Stomach (tissue), 9 donors: ENCODE measurements around the gene ANKLE1. TPM values are rescaled to one million over a fixed set of nuclear protein-coding genes. Genes with fewer than 3 reads are reported as not detected.

Experiments
- DNase-seq, 2 donors: peaks; one replicate each; pipeline versions ENCODE4 v3.0.0 to v3.0.0-alpha.2; 2013 to 2019
- H3K27ac ChIP-seq, 5 donors: fragments of 200-600 bp in 4 of 5; sonication (generic) in 4 of 5; one replicate each; pipeline ENCODE4 v1.5.1; 2013 to 2019; ENCODE audit warnings: mild to moderate bottlenecking in 1 of 5, moderate library complexity in 1 of 5
- H3K27me3 ChIP-seq, 3 donors: fragments of 200-600 bp; sonication (generic); one replicate each; pipeline ENCODE4 v1.5.1; 2017 to 2019; ENCODE audit warnings: mixed run types in 1 of 3
- H3K36me3 ChIP-seq, 4 donors: fragments of 200-600 bp; sonication (generic); 1 replicate in 3 of 4; 2 replicates in 1 of 4; pipeline ENCODE4 v1.5.1; 2016 to 2019
- H3K4me1 ChIP-seq, 4 donors: fragments of 200-600 bp; sonication (generic); one replicate each; pipeline ENCODE4 v1.5.1; 2016 to 2019
- H3K4me3 ChIP-seq, 4 donors: fragments of 200-600 bp; sonication (generic) in 3 of 4; one replicate each; pipeline ENCODE4 v1.5.1; 2016 to 2019; ENCODE audit warnings: mild to moderate bottlenecking in 1 of 4
- H3K9me3 ChIP-seq, 4 donors: fragments of 200-600 bp; sonication (generic); one replicate each; pipeline ENCODE4 v1.5.1; 2016 to 2019
- CTCF ChIP-seq, 7 experiments: fragments of 450-650 bp in 4 of 7; fragments of 200-600 bp in 3 of 7; sonication (generic) in 3 of 7; IDR thresholded peaks; one replicate each; pipeline ENCODE4 v1.5.1; 2016 to 2019; ENCODE audit warnings: antibody characterized with exemption in 7 of 7, control low read depth in 2 of 7, mild to moderate bottlenecking in 1 of 7
- EP300 ChIP-seq: sonication (generic); formaldehyde crosslinking; IDR thresholded peaks from one replicate; pipeline ENCODE4 v1.6.1; 2017; ENCODE audit warnings: antibody characterized with exemption
- POLR2A ChIP-seq, 4 donors: fragments of 450-650 bp; IDR thresholded peaks; one replicate each; pipeline ENCODE4 v1.6.1; 2016; ENCODE audit warnings: antibody characterized with exemption in 4 of 4, control low read depth in 2 of 4, mild to moderate bottlenecking in 1 of 4, moderate library complexity in 1 of 4
- POLR2AphosphoS5 ChIP-seq, 3 donors: sonication (generic); formaldehyde crosslinking; IDR thresholded peaks; one replicate each; pipeline ENCODE4 v1.6.1; 2016; ENCODE audit warnings: antibody characterized with exemption in 3 of 3
- WGBS, 5 donors: extraction: QIAGEN DNeasy Blood & Tissue Kit in 3 of 5; methylation state at CpG; one replicate each; pipeline versions ENCODE4 v1.1.5 to v1.1.7; 2013 to 2018; 5-methylcytosine and 5-hydroxymethylcytosine counted together
- intact Hi-C: fragments of 100-400 bp; cut with DNase I; formaldehyde crosslinking; loops from one replicate; pipeline ENCODE4 v1.15.1; 2023; ENCODE audit warnings: low total_unique reads
- polyA plus RNA-seq, 3 donors: library from polyadenylated mRNA; stranded (reverse); fragments of 200-250 nt; gene quantifications; one replicate each; pipeline ENCODE4 v1.2.3, GENCODE V29; 2013
- total RNA-seq, 5 donors: library from RNA; depleted of rRNA; stranded (reverse); fragments of >200 nt; gene quantifications; one replicate each; pipeline versions ENCODE4 v1.1.0 to v1.2.3, GENCODE V29; 2014 to 2016
- donor health status: healthy with polysubstance abuse.
- donor health status: Bipolar disorder and iron deficiency.
- donor health status: healthy.

The ANKLE1 gene
- total and polyA plus RNA-seq, 8 donors, result 0.18 to 0.63 TPM; not detected in 6

- H3K9me3 ChIP-seq, result no peaks in the 10 kb centered on the region
- intact Hi-C loops, result no loop called here
- peaks cover 28 to 57% (median 45%) of the 10 kb centered on the region in 4 donors for H3K4me1 ChIP-seq
- H3K36me3 ChIP-seq, result peaks cover 0 to 12% (median 8%) of the 10 kb centered on the region in 4 donors
- no peak overlapping the region for H3K27ac ChIP-seq
- no peak overlapping the region for H3K4me3 ChIP-seq
- no peak for DNase-seq
- peaks cover 0 to 36% (median 11%) of the 10 kb centered on the region in 3 donors for H3K27me3 ChIP-seq
- TF ChIP-seq POLR2AphosphoS5 (IDR thresholded peaks at IDR 0.05), result no peak
- TF ChIP-seq EP300, result no peak
- no peak for TF ChIP-seq POLR2A (IDR thresholded peaks at IDR 0.05)
- TF ChIP-seq CTCF (IDR thresholded peaks at IDR 0.05), result no peak
- WGBS, 5 donors, result 91 to 95% (median 93%) methylated on average over 21 to 24 of the region's 24 CpGs
Measured at GRCh38 chr19:17330262-17331044, 48.8 kb downstream of the ANKLE1 start.

GRCh38 chr19:17331045-17331558, 49.4 kb downstream of the ANKLE1 start:
- WGBS, 5 donors, result 79 to 89% (median 85%) methylated on average over 11 to 13 of the region's 13 CpGs

GRCh38 chr19:17332360-17332676, 50.6 kb downstream of the ANKLE1 start:
- no peak overlapping the region for H3K4me3 ChIP-seq
- peaks cover 32 to 62% (median 48%) of the 10 kb centered on the region in 4 donors for H3K4me1 ChIP-seq
- H3K36me3 ChIP-seq, result peaks cover 0 to 12% (median 7%) of the 10 kb centered on the region in 4 donors
- 88 to 96% (median 93%) methylated on average over 8 of the region's 8 CpGs for WGBS, 5 donors
- H3K27ac ChIP-seq, result no peak overlapping the region
- no peaks in the 10 kb centered on the region for H3K9me3 ChIP-seq
- no peak for TF ChIP-seq CTCF (IDR thresholded peaks at IDR 0.05)
- TF ChIP-seq EP300, result no peak
- TF ChIP-seq POLR2A (IDR thresholded peaks at IDR 0.05), result no peak
- no peak for TF ChIP-seq POLR2AphosphoS5 (IDR thresholded peaks at IDR 0.05)
- DNase-seq, result no peak
- H3K27me3 ChIP-seq, result peaks cover 0 to 36% (median 11%) of the 10 kb centered on the region in 3 donors
- intact Hi-C loops, result no loop called here

More at GRCh38 chr19:17331045-17331558, 49.4 kb downstream of the ANKLE1 start:
- Histone ChIP-seq H3K27ac (no peak overlapping the region), H3K27me3 (peaks cover 0 to 36% (median 11%) of the 10 kb centered on the region in 3 donors), H3K4me3 (no peak overlapping the region), H3K4me1 (peaks cover 32 to 59% (median 51%) of the 10 kb centered on the region in 4 donors), H3K9me3 (no peaks in the 10 kb centered on the region), H3K36me3 (peaks cover 0 to 12% (median 8%) of the 10 kb centered on the region in 4 donors)
- intact Hi-C loops, result no loop called here
- no peak for DNase-seq
- TF ChIP-seq POLR2AphosphoS5 (IDR thresholded peaks at IDR 0.05) (no peak), CTCF (IDR thresholded peaks at IDR 0.05) (no peak), EP300 (no peak), POLR2A (IDR thresholded peaks at IDR 0.05) (no peak)

GRCh38 chr19:17332677-17333581, 51.2 kb downstream of the ANKLE1 start:
- H3K27ac ChIP-seq, result no peak overlapping the region
- 93 to 97% (median 97%) methylated on average over 37 to 45 of the region's 45 CpGs for WGBS, 5 donors
- TF ChIP-seq CTCF (IDR thresholded peaks at IDR 0.05), result no peak
- no peak for TF ChIP-seq EP300
- TF ChIP-seq POLR2AphosphoS5 (IDR thresholded peaks at IDR 0.05), result no peak
- TF ChIP-seq POLR2A (IDR thresholded peaks at IDR 0.05), result no peak
- peak overlapping the region in 1 of 4 donors; percentile 83 for H3K4me3 ChIP-seq
- H3K4me1 ChIP-seq, result peaks cover 34 to 62% (median 51%) of the 10 kb centered on the region in 4 donors
- no peak for DNase-seq
- peaks cover 0 to 12% (median 6%) of the 10 kb centered on the region in 4 donors for H3K36me3 ChIP-seq
- intact Hi-C loops, result no loop called here
- H3K9me3 ChIP-seq, result no peaks in the 10 kb centered on the region
- peaks cover 0 to 36% (median 11%) of the 10 kb centered on the region in 3 donors for H3K27me3 ChIP-seq
